Skeletal muscle satellite cell (primary cell): ENCODE results near the gene LINC00305.

ENCODE experiments used
- H3K27me3 ChIP-seq: 2 replicates; pipeline ENCODE4 v1.7.0; 2013; ENCODE audit warnings: low read length; ENCODE audit not compliant: control insufficient read depth, insufficient read depth
- H3K36me3 ChIP-seq: 2 replicates; pipeline ENCODE4 v1.7.0; 2013; ENCODE audit warnings: mild to moderate bottlenecking, control low read depth, low read length; ENCODE audit not compliant: insufficient read depth
- H3K4me1 ChIP-seq: 2 replicates; pipeline ENCODE4 v1.7.0; 2013; ENCODE audit warnings: low read length; ENCODE audit not compliant: control insufficient read depth, insufficient read depth
- H3K4me2 ChIP-seq: 2 replicates; pipeline ENCODE4 v1.7.0; 2013; ENCODE audit warnings: mild to moderate bottlenecking, low read length
- H3K4me3 ChIP-seq: 2 replicates; pipeline ENCODE4 v1.7.0; 2013; ENCODE audit warnings: low read length
- H3K9ac ChIP-seq: 2 replicates; pipeline ENCODE4 v1.7.0; 2013; ENCODE audit warnings: mild to moderate bottlenecking, low read depth, low read length, moderate library complexity
- H3K9me3 ChIP-seq: replicated peaks from 2 replicates; pipeline ENCODE4 v1.7.0; 2013; ENCODE audit warnings: mild to moderate bottlenecking, control low read depth, low read length

The LINC00305 gene

GRCh38 chr18:64082054-64082453, 66.8 kb downstream of the LINC00305 start:
- no peak overlapping the region for H3K4me3 ChIP-seq
- no peaks in the 10 kb centered on the region for H3K9me3 ChIP-seq
- H3K27me3 ChIP-seq, result no peaks in the 10 kb centered on the region
- no peak overlapping the region for H3K9ac ChIP-seq
- no peaks in the 10 kb centered on the region for H3K36me3 ChIP-seq
- no peaks in the 10 kb centered on the region for H3K4me1 ChIP-seq
- no peak overlapping the region for H3K4me2 ChIP-seq

GRCh38 chr18:64073971-64074370, 74.9 kb downstream of the LINC00305 start:
- H3K9me3 ChIP-seq, result no peaks in the 10 kb centered on the region
- H3K4me2 ChIP-seq, result no peak overlapping the region
- no peak overlapping the region for H3K4me3 ChIP-seq
- H3K9ac ChIP-seq, result no peak overlapping the region
- no peaks in the 10 kb centered on the region for H3K4me1 ChIP-seq
- no peaks in the 10 kb centered on the region for H3K36me3 ChIP-seq
- no peaks in the 10 kb centered on the region for H3K27me3 ChIP-seq

- Histone ChIP-seq H3K9me3 (no peaks in the 10 kb centered on the region), H3K36me3 (no peaks in the 10 kb centered on the region), H3K9ac (no peak overlapping the region), H3K4me3 (no peak overlapping the region), H3K4me1 (no peaks in the 10 kb centered on the region), H3K27me3 (no peaks in the 10 kb centered on the region), H3K4me2 (no peak overlapping the region)
Measured at GRCh38 chr18:64055019-64055418, 93.9 kb downstream of the LINC00305 start.

GRCh38 chr18:64053246-64053645, 95.6 kb downstream of the LINC00305 start:
- H3K36me3 ChIP-seq, result no peaks in the 10 kb centered on the region
- no peak overlapping the region for H3K4me3 ChIP-seq
- H3K27me3 ChIP-seq, result no peaks in the 10 kb centered on the region
- no peak overlapping the region for H3K9ac ChIP-seq
- H3K4me1 ChIP-seq, result no peaks in the 10 kb centered on the region
- no peaks in the 10 kb centered on the region for H3K9me3 ChIP-seq
- H3K4me2 ChIP-seq, result no peak overlapping the region

- H3K36me3 ChIP-seq, result no peaks in the 10 kb centered on the region
- H3K4me3 ChIP-seq, result no peak overlapping the region
- H3K27me3 ChIP-seq, result no peaks in the 10 kb centered on the region
Measured at GRCh38 chr18:64052772-64053171, 96.1 kb downstream of the LINC00305 start.

GRCh38 chr18:64044616-64045015, 104.3 kb downstream of the LINC00305 start:
- H3K27me3 ChIP-seq, result no peaks in the 10 kb centered on the region
- no peak overlapping the region for H3K9ac ChIP-seq
- no peaks in the 10 kb centered on the region for H3K36me3 ChIP-seq
- no peak overlapping the region for H3K4me2 ChIP-seq
- no peak overlapping the region for H3K4me3 ChIP-seq
- H3K9me3 ChIP-seq, result no peaks in the 10 kb centered on the region
- no peaks in the 10 kb centered on the region for H3K4me1 ChIP-seq

More at GRCh38 chr18:64052772-64053171, 96.1 kb downstream of the LINC00305 start:
- Histone ChIP-seq H3K4me2 (no peak overlapping the region), H3K9ac (no peak overlapping the region), H3K4me1 (no peaks in the 10 kb centered on the region), H3K9me3 (no peaks in the 10 kb centered on the region)

- Histone ChIP-seq H3K27me3 (no peaks in the 10 kb centered on the region), H3K9me3 (no peaks in the 10 kb centered on the region), H3K36me3 (no peaks in the 10 kb centered on the region), H3K4me2 (no peak overlapping the region), H3K4me3 (no peak overlapping the region), H3K4me1 (no peaks in the 10 kb centered on the region), H3K9ac (no peak overlapping the region)
Measured at GRCh38 chr18:64042728-64043358, 106.0 kb downstream of the LINC00305 start.

GRCh38 chr18:64037812-64038414, 111.0 kb downstream of the LINC00305 start:
- Histone ChIP-seq H3K4me1 (no peaks in the 10 kb centered on the region), H3K27me3 (peaks cover 5% of the 10 kb centered on the region), H3K4me3 (no peak overlapping the region), H3K9me3 (no peaks in the 10 kb centered on the region), H3K36me3 (no peaks in the 10 kb centered on the region), H3K4me2 (no peak overlapping the region), H3K9ac (no peak overlapping the region)

GRCh38 chr18:64032312-64032711, 116.6 kb downstream of the LINC00305 start:
- no peak overlapping the region for H3K4me2 ChIP-seq
- H3K9ac ChIP-seq, result no peak overlapping the region
- H3K4me1 ChIP-seq, result no peaks in the 10 kb centered on the region
- H3K27me3 ChIP-seq, result peaks cover 4% of the 10 kb centered on the region
- H3K36me3 ChIP-seq, result no peaks in the 10 kb centered on the region
- H3K9me3 ChIP-seq, result no peaks in the 10 kb centered on the region
- no peak overlapping the region for H3K4me3 ChIP-seq

- no peaks in the 10 kb centered on the region for H3K27me3 ChIP-seq
- no peak overlapping the region for H3K4me3 ChIP-seq
- no peak overlapping the region for H3K4me2 ChIP-seq
- no peaks in the 10 kb centered on the region for H3K9me3 ChIP-seq
- no peaks in the 10 kb centered on the region for H3K4me1 ChIP-seq
- no peak overlapping the region for H3K9ac ChIP-seq
- H3K36me3 ChIP-seq, result no peaks in the 10 kb centered on the region
Measured at GRCh38 chr18:64031411-64031810, 117.5 kb downstream of the LINC00305 start.
